Myocyte (in vitro differentiated cells): ENCODE data around the gene IL1RAP. TPM values are rescaled to one million over a fixed set of nuclear protein-coding genes. Genes with fewer than 3 reads are reported as not detected.
A peak's percentile ranks its signal among the peaks of the same experiment; 100 is the strongest.

Experiments used
- DNase-seq: peaks from one replicate; pipeline ENCODE4 v3.0.0-alpha.2; 2012; ENCODE audit warnings: low read depth
- total RNA-seq: library from RNA; depleted of rRNA; stranded (reverse); fragments of >200 nt; gene quantifications from 2 replicates; pipeline ENCODE4 v1.2.3, GENCODE V29; 2014

The IL1RAP gene
- total RNA-seq, 1 donor from 2014 or later = 8.4 TPM

DNA sequence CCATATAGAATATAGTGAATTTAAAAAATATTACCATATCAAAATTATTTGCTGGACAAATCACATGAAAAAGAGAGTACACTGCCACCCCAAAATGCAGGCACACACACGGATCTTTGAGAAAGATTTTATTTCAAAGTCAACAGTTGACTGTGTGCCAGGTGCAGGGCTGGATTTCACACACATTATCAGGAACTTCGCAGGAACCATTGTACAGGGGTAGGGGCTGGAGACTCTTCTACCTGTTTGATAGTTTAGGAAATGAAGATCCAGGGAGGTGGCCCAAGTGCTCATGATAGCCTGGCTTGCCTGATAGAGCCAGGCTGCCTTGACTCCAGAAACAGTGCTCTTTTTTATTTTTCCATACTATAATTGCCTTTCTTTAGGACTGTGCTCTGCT is 54.2 kb downstream of the IL1RAP start:
- DNase-seq = no peak

DNA sequence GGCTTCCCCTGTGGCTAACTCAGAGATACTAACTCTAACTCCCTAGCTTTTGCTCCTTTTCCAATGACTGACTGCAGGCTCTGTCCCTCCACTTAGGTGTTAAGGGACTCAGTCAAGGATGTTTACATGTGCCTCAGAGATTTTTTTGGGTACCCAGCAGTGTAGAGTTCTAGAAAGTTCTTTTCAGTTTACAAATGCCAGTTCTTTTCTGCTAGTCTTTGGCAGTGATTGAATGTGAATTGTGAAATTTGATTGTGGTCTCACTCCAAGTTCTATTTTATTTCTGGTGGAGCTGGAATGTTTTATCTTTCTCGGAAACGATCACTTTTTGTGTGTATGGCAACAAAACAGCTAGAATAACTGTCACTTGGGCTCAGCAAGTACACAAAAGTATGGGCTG is 60.6 kb downstream of the IL1RAP start:
- DNase-seq = no peak

DNA sequence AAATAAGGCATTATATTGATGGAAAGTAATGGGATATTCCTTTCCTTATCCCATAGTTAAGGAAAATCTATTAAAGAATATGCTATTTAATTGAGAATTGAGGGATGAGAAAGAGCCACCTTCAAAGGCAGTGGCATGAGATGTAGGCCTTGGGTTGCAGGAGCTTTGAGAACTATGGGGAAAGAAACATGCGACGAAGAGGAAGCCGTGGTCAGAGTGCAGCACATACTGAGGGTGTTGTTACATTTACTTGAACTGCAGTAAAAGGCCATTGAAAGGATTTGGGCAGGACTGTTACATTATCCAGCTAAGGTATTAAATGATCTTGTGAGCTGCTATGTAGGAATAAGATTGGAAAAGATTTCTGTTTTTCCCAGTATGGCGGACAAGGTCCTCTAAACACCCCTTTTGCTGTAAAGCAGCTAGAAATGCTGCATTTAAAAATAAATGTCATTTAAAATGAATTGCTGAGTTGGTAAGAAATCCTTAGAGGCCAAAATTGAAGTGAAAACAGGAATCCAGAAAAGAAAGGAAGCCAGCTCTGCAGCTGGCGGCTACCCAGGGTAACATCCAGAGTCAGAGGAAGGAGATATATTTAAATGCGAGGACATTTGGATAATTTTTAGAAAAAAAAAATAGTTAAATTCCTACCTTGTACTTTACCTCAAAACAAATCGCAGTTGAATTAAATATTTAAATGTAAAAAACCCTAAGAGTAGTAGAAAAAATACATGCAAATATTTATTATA is 61.7 kb downstream of the IL1RAP start:
- DNase-seq = no peak

DNA sequence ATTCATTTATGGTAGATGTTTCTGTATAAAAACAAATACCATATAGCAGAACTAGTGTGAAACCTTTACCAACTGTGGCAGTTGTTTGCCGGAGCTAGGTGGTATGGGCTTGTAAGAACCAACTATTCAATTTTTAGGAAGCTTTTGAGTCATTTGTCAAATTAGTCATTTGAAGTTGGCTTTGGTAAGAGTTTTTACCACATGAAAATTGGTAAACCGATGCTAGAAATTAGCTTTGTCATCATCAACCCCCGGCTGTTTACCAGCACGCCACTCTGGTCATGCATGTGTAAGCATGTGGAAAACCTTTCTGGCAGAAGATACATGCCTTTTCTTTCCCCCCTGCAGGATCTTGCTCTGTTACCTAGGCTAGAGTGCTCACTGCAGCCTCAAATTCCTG is 63.3 kb downstream of the IL1RAP start:
- DNase-seq = no peak

DNA sequence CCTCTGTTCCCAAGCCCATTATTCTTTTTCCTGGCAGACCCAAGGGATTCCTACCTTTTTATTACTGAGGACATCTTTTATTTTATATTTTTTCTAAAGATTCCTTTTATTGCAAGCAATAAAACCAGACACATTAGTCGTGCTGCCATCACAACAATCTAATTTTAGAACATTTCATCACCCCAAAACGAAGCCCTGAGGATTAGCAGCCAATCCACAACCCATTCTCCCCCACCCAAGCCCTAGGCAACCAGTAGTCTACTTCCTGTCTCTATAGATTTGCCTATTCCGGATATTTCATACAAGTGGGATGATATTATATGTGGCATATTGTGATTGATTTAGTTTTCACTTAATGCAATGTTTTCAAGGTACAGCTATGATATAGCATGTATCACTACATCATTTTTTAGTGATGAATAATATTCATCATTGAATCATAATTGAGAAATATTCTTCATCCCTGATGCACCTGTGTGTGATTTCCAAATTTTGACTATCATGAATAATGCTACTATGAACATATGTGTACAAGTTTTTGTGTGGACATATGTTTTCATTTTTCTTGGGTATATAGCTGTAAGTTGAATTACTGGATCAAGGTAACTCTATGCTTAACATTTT is 65.7 kb downstream of the IL1RAP start:
- peak; percentile 17 for DNase-seq

DNA sequence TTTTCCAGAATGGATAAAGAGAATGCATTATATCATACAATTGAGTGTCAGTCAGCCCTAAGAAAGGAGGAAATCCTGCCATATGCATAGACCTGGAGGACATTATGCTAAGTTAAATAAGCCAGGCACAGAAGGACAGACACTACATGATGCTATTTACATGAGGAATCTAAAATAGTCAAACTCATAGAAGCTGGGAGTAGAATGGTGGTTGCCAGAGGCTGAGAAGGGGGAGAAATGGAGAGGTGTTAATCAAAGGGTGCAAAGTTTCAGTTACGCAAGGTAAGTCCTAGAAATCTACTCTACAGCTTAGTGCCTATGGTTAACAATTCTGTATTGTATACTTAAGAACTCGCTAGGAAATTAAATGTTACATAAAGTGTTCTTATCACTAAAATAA is 66.5 kb downstream of the IL1RAP start:
- no peak for DNase-seq

DNA sequence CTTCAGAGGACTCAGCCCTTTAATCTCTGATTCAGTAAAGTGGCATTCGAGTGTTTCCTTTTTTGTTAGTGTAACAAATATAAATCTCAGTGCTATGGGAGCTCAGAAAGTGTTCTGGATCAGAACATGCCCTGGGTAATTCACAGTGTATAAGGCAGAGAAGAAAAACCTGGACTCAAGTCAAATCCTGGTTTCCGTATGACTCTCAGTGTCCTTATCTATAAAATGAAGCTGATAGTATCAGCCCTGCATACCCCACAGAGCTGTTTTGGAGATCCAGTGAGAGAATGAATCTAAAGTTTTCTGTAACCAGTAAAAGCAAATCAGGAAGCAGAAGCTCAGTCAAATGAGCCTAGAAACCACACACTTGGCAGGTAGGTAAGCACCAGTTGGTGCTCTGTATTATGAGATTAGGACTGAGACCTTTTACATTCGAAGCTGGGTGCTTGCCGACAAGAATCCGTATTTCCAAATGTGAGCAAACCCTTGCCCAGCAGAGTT is 67.2 kb downstream of the IL1RAP start:
- peak; percentile 21 for DNase-seq

DNA sequence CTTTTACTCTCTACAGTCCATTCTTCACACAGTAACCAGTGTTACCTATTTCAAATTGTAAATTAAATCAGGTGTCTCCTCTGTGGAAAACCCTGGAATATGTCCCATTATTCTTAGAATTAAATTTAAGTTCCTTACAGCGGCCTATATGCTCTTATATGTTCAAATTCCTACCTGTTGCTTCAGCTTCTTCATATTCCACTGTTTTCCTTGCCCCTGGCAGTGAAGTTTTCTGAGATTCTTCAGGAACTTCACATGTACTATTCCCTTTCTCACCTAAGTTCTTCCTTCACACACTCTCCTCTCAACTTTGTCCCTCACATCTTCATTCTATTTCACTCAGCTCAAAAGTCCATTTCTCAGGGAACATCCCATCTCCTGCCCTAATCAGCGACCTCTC is 68.8 kb downstream of the IL1RAP start:
- DNase-seq = no peak

DNA sequence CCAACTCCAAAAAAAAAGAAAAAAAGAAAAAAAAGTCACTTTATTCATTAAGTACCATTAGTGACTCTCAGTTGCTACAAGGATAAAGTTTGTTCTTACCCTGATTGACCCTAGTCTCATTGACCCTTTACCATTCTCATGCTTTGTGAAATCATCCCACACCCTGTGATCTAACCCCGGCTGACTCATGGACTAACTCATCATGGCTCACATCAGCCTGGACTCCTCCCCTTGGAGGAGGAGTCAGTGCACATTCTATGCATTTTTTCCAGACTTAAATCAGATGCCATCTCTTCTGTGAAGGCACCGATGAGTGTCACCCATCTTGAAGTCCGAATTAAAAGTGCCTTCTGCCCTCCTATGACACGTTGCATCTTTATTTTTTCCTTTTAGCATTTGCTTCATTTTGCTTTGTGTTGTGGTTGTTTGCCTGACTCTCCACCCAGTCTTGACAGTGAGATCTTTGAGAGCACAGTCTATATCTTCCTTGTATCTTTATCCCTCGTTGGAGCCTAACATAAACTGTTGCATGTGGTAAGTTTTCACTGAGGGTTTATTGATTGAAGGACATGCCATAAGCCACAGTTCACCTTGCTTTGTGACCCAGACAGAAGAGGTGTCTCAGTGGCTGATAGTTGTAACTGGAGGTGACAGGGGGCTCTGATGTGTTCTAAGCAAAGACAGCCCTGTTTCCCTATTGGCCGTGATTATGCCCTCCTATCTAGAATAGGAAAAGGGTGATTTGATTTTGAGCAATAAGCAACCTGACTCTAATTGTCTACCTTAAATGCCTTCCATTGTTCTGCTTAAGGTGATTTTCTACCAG is 72.1 kb downstream of the IL1RAP start:
- DNase-seq = peak; percentile 54

DNA sequence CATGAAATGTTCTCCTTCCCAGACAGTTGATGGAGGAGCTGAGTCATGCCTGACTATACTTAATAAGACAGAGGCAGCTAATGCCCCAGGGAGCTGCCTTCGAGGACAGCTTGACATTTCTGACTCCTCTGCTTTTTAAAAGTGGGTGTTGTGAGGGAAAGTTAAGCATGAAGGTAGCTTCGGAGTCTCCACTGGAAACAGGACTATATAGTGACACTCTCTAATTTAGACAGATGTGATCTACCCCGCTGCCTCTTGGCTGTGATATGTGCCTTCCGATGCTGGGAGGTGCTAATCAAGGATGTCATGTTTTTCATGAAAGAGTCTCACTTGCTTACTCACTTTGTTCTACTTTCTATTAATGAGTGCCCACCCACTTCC is 72.7 kb downstream of the IL1RAP start:
- peak; percentile 43 for DNase-seq

DNA sequence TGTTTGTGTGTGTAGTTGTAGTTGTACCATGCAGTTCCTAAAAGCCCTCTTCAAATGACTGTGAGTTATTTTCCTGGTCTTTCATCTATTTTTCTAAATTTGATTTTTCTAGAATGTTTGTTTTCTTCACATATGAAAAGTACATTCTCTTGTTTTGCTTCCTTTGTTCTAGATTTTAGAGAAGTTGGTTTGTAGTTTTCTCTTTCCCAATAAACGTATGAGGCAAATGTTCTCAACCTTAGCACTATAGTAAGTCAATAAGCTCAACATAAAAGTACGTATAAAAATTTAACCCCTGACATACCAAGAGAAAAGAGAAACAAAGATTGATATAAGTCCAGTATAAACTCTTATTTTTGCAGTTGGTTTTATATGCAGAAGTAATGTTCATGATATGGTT is 74.7 kb downstream of the IL1RAP start:
- no peak for DNase-seq

DNA sequence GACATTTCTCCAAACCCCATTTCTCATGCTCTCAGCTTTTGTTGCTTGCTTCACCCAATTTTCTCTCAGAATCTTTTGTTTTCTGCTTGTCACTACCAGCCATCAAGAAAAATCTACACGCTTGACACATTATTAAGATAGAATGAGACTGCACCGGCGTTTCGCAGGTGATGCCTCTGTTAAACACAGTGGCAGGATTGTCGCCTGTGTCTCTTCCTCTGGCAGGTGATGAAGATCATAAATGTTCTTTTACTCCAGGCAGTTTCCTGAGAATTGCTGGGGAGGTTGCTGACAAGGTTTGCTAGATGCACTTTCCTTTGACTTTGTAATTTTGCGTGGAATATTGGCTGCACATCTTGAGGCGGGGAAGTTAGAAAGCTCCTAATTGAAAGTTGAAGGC is 75.4 kb downstream of the IL1RAP start:
- DNase-seq = no peak

DNA sequence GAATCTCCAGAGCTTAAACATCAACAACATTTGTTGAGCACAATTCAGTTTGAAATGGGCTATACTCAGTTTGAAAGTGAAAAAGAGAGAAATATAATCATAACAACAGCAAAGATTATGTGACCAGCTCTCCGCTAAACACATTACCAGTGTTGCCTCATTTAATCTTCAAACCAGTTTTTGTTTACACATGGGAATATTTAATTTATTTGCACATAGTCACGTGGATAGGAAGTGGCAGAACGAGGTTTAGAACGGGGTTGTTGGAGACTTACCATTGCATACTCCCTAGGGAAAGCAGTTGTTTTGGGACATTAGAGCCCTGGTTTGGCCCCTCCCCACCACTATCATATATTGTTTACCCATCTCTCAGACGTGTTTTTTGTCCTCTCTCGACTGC is 77.2 kb downstream of the IL1RAP start:
- no peak for DNase-seq

DNA sequence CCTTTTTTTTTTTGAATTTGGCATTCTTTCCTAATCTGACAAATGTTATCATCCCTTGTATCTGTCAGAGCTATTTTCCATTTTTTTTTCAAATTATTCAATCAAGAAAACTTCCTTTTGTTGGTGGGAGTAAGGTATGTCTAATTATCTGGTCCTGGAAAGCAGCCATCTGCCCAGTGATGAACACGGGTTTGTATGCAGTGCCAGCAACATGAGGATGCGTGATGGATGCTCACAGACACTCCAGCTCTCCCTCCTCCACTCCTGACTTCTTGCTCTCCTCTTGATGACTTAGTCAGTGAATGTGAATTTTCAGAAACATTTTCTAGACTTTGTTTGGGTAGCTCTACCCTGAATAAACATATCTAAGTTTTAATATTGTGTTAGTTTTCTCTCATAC is 79.2 kb downstream of the IL1RAP start:
- DNase-seq = no peak

DNA sequence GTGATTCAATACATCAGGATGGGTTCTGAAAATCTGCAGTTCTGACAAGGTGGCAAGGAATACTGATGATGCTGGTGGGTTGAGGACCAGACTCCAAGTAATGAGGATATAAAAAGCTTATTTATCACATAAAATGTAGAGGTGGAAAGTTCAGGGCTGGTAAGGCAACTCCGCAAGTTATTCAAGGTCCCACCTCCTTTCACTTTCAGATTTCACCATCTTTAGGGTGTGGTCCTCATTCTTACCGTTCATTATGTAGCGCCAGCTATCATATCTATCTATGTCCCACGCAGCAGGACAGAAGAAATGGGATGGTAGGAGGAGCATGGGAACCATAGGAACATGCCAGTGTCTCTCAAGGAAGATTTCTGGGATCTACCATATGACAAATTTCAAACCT is 80.3 kb downstream of the IL1RAP start:
- DNase-seq = no peak

DNA sequence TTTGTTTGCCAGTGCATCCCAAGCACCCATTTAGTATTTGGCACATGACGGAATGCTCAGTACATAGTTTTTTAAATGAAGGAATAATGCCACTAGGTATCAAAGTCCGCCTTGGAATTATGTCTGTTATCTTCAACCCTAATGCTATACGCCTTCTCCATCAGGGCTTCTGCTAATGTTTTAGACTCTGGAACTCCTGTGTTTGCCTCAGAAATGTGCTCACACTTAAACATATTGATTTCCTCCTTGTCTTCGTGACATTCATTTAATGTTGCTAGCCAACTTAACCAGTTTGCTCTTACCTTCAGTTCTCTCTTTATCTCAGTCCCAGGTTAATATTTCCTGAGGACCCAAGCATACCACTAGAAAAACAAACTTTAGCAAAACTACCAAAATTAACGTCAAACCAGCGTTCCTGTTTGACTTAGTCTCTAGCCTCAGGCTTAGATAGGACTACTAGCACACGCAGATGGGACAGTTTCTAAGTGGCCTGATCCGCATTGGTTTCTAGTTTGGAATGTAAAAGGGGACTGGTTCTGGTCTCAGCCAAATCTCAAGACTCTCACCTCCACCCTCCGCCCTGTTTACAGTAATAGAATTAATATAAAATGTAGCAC is 81.4 kb downstream of the IL1RAP start:
- DNase-seq = no peak

DNA sequence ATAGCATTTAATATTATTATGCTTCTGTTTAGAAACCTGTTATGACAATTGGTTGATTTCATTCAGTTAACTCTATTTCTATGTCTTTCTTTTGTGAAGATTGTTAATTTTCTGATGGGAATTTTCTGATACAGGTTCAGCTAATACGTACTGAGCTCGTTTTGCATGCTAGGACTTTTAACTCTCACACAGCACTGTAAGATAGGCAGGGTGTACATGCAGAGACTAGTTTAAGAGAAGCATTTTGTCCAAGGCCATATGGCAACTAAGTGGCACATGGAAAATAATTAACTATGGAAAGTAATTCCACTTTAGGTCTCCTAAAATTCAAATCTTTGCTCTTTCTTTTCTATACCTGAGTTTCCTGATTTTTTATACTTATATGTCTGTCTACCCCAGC is 81.9 kb downstream of the IL1RAP start:
- DNase-seq = no peak

DNA sequence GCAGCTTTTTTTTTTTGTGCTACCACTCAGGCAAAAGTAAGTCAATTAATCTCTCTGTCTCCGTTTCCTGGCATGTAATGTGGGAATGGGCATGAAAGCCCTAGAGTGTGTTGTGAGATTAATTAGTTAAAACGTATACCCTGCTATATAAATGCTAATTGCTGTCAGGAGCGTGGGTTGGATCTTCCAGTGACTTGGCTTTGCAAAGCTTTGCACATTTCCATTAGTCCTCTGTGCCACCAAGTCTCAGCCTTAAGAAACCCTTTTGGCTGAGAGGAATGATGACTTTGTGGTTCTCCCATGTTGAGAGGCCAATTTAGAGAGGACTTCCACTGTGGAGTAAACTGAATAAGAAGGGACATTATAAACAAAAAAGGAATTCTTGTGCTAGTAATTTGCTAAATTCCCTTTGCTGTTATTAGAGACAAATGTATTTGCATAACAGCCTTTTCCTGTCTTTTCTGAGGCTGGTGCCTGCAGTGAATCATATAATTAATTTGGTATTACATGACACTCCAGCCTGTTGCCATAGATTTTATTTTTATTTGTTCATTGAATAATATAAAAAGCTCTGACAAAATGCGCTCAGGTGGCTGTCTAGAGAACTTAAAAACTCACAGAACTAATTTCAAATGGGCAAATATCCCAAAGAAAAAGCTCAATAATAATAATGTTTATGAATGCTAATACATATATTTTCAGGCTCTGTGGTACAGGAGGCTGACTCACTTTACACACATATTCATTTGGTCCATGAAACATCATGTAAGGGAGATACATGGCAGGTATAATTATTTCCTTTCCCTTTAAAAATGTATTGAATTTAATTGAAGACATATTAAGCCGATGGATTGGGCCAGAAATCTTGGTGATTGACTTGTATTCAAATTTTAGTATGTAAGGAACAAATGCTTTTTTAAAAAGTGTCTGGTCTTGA is 82.7 kb downstream of the IL1RAP start:
- DNase-seq = no peak

DNA sequence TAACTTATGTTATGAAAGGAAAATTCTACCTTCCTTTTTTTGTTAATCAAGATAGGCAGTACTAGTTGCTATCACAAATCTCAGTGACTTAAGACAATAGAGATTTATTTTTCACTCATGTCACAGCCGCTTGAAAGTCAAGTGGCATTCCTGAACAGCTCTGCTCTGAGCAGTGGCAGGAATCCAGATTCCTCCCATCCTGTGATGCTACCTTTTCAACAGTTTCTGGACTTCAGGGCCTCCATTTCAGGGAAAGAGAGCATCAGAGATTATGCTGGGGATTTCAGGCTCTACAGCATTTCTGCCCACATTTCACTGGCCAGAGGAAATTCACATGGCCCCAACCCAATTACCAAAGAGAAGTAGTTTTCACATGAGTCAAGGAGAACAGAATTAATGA is 83.4 kb downstream of the IL1RAP start:
- no peak for DNase-seq

DNA sequence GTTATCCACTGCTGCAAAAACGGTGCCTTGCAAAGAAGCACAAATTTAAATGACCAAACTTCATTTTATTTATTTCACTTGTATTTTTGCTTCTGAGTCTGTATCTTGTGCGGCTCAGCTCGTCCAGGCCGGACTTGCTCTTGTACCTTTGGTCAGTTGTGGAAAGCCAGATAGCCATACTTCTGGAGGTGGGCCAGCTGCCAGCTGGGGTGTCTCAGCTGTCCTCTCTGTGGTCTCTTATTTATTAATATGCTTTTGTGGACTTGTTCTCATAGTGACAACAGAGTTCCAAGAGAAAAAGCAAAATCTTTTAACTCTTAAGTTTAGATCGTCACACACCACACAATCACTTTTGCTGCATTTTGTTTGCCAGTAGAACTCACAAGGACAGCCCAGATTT is 87.7 kb downstream of the IL1RAP start:
- DNase-seq = peak; percentile 86

DNA sequence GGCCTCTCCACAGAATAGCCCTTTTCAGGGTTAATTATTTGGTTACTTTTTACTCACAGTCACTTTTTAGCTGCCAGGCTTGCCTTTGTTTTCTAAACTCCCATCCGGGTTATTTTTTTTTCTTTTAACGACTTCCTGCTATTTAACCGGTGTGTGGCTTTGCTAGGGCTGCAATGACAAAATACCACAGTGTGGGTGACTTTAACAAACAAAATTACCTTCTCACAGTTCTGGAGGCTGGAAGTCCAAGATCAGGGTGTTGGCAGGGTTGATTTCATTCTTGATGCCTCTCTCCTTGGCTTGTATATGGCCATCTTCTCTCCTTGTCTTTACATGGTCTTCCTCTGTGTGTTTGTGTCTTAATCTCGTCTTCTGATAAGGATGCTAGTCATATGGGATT is 91.5 kb downstream of the IL1RAP start:
- DNase-seq = no peak
